OCI-LY7 (cell line): ENCODE data around the gene LCAT. TPM values are rescaled to one million over a fixed set of nuclear protein-coding genes. Genes with fewer than 3 reads are reported as not detected.
"Not testable (repeated sequence)": the region's sequence is repeated elsewhere in the genome, so short reads cannot be mapped to it uniquely, and the experiment has no call there.

Experiments used
- BruUV-seq: library from RNA; stranded (reverse); fragments of 400-500 nt; replicated peaks from 2 replicates; lab custom pipeline; 2021; lab: Mats Ljungman, UMichigan
- CTCF ChIA-PET: fragments of 300-600 bp; sonication (Branson Sonifier 250); formaldehyde crosslinking; loops from one replicate; lab custom pipeline; 2022; ENCODE audit warnings: antibody characterized with exemption; ENCODE audit not compliant: unreplicated experiment; lab: Charles Lee
- POLR2A ChIA-PET: fragments of 300-600 bp; sonication (Branson Sonifier 250); formaldehyde crosslinking; loops from one replicate; lab custom pipeline; 2022; ENCODE audit warnings: antibody characterized with exemption; lab: Charles Lee
- DNase-seq: peaks from one replicate; pipeline ENCODE4 v3.0.0-alpha.2; 2015; ENCODE audit warnings: low spot score
- H2AFZ ChIP-seq: fragments of 200-600 bp; sonication (generic), shearing (Covaris generic); 2 replicates; pipeline ENCODE4 v1.6.1; 2014; ENCODE audit warnings: mild to moderate bottlenecking, antibody characterized with exemption, low read length, moderate library complexity
- H3K27ac ChIP-seq: fragments of 200-600 bp; sonication (generic); 2 replicates; pipeline ENCODE4 v1.5.1; 2014; ENCODE audit warnings: mixed run types, low read depth, mild to moderate bottlenecking, moderate library complexity, low read length, inconsistent platforms; ENCODE audit not compliant: poor library complexity, severe bottlenecking
- H3K36me3 ChIP-seq: fragments of 200-600 bp; sonication (generic); 2 replicates; pipeline ENCODE4 v1.6.1; 2014; ENCODE audit warnings: mild to moderate bottlenecking, antibody characterized with exemption, low read length, moderate library complexity, mixed read lengths; ENCODE audit not compliant: insufficient read depth
- H3K4me1 ChIP-seq: fragments of 200-600 bp; sonication (generic); 2 replicates; pipeline ENCODE4 v1.5.1; 2014; ENCODE audit warnings: mild to moderate bottlenecking, low read length; ENCODE audit not compliant: insufficient read depth, poor library complexity, severe bottlenecking
- H3K4me2 ChIP-seq: fragments of 200-600 bp; sonication (generic); 2 replicates; pipeline ENCODE4 v1.6.1; 2014; ENCODE audit warnings: mild to moderate bottlenecking, low read length
- H3K4me3 ChIP-seq: fragments of 200-600 bp; sonication (generic); 2 replicates; pipeline ENCODE4 v1.5.1; 2014; ENCODE audit warnings: mild to moderate bottlenecking, low read depth, low read length; ENCODE audit not compliant: poor library complexity, severe bottlenecking
- H3K79me2 ChIP-seq: fragments of 200-600 bp; sonication (generic); 2 replicates; pipeline ENCODE4 v1.6.1; 2016; ENCODE audit warnings: low read depth, mild to moderate bottlenecking, low read length, moderate library complexity, mixed read lengths; ENCODE audit not compliant: insufficient read depth
- H3K9me2 ChIP-seq: fragments of 200-600 bp; sonication (generic); 2 replicates; pipeline ENCODE4 v1.6.1; 2016; ENCODE audit warnings: mild to moderate bottlenecking, low read length, mixed read lengths; ENCODE audit not compliant: insufficient read depth
- H3K9me3 ChIP-seq: fragments of 200-600 bp; sonication (generic); 2 replicates; pipeline ENCODE4 v1.6.1; 2014; ENCODE audit warnings: mild to moderate bottlenecking, mixed run types, low read length, mixed read lengths
- H4K20me1 ChIP-seq: fragments of 200-600 bp; sonication (generic); 2 replicates; pipeline ENCODE4 v1.6.1; 2014; ENCODE audit warnings: mild to moderate bottlenecking, antibody characterized with exemption, low read length, moderate library complexity, mixed read lengths; ENCODE audit not compliant: insufficient read depth
- EZH2phosphoT487 ChIP-seq: fragments of 200-600 bp; sonication (generic); IDR thresholded peaks from 2 replicates; pipeline ENCODE4 v1.6.1; 2018; ENCODE audit warnings: low read depth, borderline replicate concordance, mild to moderate bottlenecking, mixed run types, antibody characterized with exemption, low read length, moderate library complexity, mixed read lengths
- intact Hi-C: fragments of 100-400 bp; cut with micrococcal nuclease; formaldehyde crosslinking; loops from one replicate; pipeline ENCODE4 v1.10.0; 2022; ENCODE audit not compliant: unreplicated experiment
- total RNA-seq, 2 experiments: library from RNA; depleted of rRNA in 1 of 2; stranded (reverse); fragments of >200 nt in 1 of 2; shearing (Covaris generic) in 1 of 2; gene quantifications; 2 replicates each; pipeline ENCODE4 v1.2.3, GENCODE V29; 2014 to 2022
- TF ChIP-seq, protein P1 (sequence below): fragments of 200-600 bp; sonication (generic); conservative IDR thresholded peaks from 2 replicates; pipeline ENCODE4 v1.5.1; 2014; ENCODE audit warnings: mild to moderate bottlenecking, antibody characterized with exemption, low read length, moderate library complexity, mixed read lengths

Gene LCAT
- total RNA-seq, 2 experiments from 2014 or later, result 4.4 to 9.8 TPM

DNA sequence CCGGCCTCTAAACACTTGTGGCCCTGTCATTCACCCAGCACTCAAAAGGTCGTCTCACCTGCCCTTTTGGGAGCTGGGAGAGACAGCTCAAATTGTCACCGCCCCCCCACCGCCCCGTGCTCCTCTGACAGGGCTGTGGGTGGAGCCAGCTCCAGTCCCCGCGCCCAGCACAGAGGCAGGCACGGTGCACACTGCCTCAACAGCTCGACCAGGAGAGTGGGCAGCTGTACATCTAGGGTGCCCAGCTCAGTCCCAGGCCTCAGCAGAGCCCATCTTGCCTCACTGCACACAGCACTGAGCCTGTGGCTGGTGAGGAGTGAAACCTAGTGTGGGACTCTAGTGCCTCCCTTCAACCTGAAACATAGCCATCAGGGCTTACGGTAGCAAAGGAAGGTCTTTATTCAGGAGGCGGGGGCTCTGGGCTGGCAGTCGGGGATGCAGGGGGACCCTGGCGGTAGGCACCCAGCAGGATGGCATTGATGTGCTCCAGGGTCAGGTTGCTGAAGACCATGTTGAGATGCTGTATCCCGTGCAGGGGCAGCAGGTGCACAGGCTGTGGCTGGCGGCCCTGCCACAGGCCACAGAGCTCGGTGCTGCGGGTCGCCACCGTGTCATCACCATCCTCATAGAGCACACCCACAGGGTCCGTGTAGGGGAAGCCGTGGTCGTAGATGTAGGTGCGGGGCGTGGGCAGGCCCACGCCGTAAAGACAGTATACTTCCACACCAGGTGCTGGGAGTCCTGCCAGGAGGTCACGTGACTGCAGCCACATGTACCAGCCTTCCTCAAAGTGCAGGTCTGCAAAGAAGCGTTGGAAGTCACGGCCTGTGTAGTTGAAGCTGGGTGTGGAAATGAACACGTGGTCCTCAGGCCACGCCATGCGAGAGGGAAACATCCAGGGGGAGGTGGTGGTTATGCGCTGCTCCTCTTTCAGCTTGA lies 4.1 kb downstream of the LCAT start:
- Histone ChIP-seq H3K9me3 (no peaks in the 10 kb centered on the region), H3K4me3 (no peak overlapping the region), H3K4me2 (peak overlapping the region; percentile 3; the same call in 1 of the 2 replicates), H3K79me2 (peaks cover 4% of the 10 kb centered on the region; the same call in 1 of the 2 replicates), H3K9me2 (no peaks in the 10 kb centered on the region), H3K36me3 (peaks cover 6% of the 10 kb centered on the region; the same call in 1 of the 2 replicates), H2AFZ (no peak overlapping the region), H4K20me1 (no peaks in the 10 kb centered on the region), H3K27ac (no peak overlapping the region), H3K4me1 (peaks cover 33% of the 10 kb centered on the region)
- ChIA-PET POLR2A (no interaction called here), CTCF (interaction anchor here (1.0 kb wide), 1 partner anchor 13 kb away, joined by 3 read pairs; no protein-coding TSS in a partner anchor)
- BruUV-seq, result no TSS peak
- intact Hi-C loops, result no loop called here
- peak; percentile 28 for DNase-seq
- TF ChIP-seq EZH2phosphoT487, result no peak
- TF ChIP-seq, protein P1, sequence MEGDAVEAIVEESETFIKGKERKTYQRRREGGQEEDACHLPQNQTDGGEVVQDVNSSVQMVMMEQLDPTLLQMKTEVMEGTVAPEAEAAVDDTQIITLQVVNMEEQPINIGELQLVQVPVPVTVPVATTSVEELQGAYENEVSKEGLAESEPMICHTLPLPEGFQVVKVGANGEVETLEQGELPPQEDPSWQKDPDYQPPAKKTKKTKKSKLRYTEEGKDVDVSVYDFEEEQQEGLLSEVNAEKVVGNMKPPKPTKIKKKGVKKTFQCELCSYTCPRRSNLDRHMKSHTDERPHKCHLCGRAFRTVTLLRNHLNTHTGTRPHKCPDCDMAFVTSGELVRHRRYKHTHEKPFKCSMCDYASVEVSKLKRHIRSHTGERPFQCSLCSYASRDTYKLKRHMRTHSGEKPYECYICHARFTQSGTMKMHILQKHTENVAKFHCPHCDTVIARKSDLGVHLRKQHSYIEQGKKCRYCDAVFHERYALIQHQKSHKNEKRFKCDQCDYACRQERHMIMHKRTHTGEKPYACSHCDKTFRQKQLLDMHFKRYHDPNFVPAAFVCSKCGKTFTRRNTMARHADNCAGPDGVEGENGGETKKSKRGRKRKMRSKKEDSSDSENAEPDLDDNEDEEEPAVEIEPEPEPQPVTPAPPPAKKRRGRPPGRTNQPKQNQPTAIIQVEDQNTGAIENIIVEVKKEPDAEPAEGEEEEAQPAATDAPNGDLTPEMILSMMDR, result no peak

DNA sequence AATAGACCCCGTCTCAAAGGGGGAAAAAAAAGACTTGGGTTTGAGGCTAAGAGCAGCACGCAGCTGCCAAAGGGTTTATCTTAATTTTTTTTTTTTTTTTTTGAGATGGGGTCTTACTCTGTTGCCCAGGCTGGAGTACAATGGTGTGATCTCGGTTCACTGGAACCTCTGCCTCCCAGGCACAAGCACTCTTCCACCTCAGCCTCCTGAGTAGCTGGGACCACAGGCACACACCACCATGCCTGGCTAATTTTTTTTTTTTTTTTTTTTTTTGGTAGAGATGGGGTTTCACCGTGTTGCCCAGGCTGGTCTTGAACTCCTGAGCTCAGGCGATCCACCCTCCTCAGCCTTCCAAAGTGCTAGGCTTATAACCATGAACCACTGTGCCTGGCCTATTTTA lies 6.2 kb downstream of the LCAT start:
- H3K9me2 ChIP-seq, H4K20me1 ChIP-seq, DNase-seq, BruUV-seq, CTCF ChIA-PET, H3K79me2 ChIP-seq, H3K9me3 ChIP-seq, H2AFZ ChIP-seq: not testable (repeated sequence)
- H3K4me3 ChIP-seq, result peak overlapping the region; percentile 74
- H3K36me3 ChIP-seq, result peaks cover 23% of the 10 kb centered on the region
- H3K27ac ChIP-seq, result peak overlapping the region; percentile 90
- POLR2A ChIA-PET, result interaction anchor here (0.6 to 0.7 kb wide), 2 partner anchors 12 to 314 kb away, joined by 3 to 4 read pairs; no protein-coding TSS in a partner anchor
- peaks cover 38% of the 10 kb centered on the region for H3K4me1 ChIP-seq
- intact Hi-C loops, result loop anchor here (2.0 kb wide), 1 partner anchor 103 kb away; no protein-coding TSS in a partner anchor
- H3K4me2 ChIP-seq, result peak overlapping the region; percentile 90

DNA sequence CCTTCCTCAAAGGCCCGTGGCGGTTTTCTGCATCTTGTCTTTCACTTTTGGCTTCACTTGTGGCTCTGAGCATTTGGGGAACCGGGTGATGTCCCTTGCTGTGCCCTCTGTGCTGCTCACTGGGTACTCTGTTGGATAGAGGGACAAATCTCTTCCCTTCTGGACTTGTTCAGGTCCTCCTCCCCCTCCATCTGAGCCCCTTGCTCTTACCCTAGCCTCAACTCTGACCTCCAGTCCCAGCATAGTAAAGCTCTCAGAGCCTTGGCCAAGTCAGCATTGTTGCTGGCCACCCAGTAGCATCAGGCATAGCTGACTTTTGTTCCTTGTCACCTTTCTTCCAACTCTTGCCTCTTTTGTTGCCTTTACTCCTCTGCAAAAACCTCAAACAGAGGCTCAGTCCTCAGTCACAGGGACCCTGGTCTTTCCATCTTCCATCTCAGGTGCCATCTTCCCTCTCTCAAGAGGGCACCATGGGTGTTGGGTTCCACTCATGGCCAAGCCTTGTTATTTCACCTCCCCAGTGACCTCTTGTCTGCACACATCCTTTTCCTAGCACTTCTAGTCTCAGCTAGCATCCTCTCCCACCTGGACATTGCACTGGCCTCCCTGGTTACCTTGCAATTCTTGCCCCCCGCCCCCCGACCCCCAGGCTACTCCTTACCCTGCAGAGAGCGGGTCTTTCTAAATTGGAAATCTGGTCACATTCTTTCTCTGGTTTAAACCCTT lies 6.9 kb downstream of the LCAT start:
- BruUV-seq, result no TSS peak
- H3K4me2 ChIP-seq, result peak overlapping the region; percentile 90
- peaks cover 4% of the 10 kb centered on the region; the same call in 1 of the 2 replicates for H3K79me2 ChIP-seq
- H4K20me1 ChIP-seq, result no peaks in the 10 kb centered on the region
- intact Hi-C loops, result loop anchor here (2.0 kb wide), 1 partner anchor 104 kb away; no protein-coding TSS in a partner anchor
- H3K9me2 ChIP-seq, result no peaks in the 10 kb centered on the region
- peaks cover 29% of the 10 kb centered on the region for H3K36me3 ChIP-seq
- H3K4me3 ChIP-seq, result peak overlapping the region; percentile 74
- peak; percentile 93 for DNase-seq
- ChIA-PET CTCF (interaction anchor here (0.6 kb wide), 2 partner anchors 24 to 47 kb away, joined by 3 read pairs; no protein-coding TSS in a partner anchor), POLR2A (no interaction called here)
- no peaks in the 10 kb centered on the region for H3K9me3 ChIP-seq
- peak overlapping the region; percentile 48; the same call in 1 of the 2 replicates for H2AFZ ChIP-seq
- no peak for TF ChIP-seq EZH2phosphoT487
- TF ChIP-seq, protein P1, result no peak
- peaks cover 38% of the 10 kb centered on the region for H3K4me1 ChIP-seq
- peak overlapping the region; percentile 90 for H3K27ac ChIP-seq
